Measurements from ENCODE around the gene NEDD4L. TPM values are rescaled to one million over a fixed set of nuclear protein-coding genes. Genes with fewer than 3 reads are reported as not detected.

The NEDD4L gene
- total and polyA plus RNA-seq, 7 donors: 52.0 to 104 (median 57.4) TPM

DNA sequence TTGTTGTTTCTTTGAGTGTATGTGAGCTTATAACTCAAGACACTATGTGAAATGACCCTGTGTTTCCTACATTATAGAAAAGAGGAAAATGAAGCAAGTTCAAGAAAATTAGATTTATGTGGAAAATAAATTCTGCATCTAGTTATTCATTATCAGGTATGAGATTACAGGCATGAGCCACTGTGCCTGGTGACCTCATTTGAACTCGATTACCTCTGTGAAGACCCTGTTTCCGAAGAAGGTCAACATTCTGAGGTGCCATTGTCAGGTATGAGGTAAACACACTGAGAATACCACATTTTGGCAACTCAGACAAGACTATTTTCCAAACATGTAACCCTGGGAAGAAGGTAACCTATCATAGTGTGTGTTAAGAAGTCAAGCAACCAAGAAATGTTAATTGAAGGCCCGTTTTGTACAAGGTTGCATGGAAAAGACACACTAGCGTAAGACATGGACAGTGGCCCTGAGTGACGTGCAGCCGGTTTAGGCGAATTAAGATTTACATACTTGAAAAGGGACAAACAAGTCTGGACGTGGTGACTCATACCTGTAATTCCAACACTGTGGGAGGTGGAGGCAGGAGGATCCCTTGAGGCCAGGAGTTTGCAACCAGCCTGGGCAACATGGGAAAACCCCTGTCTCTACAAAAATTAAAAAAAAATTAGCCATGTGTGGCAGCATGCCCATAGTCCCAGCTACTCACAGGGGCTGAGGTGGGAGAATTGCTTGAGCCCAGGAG is 186.6 kb downstream of the NEDD4L start:
- DNase-seq: no peak
- TF ChIP-seq POLR2AphosphoS5 (IDR thresholded peaks at IDR 0.05): no peak
- no peak for TF ChIP-seq POLR2A (IDR thresholded peaks at IDR 0.05)
- no peak for TF ChIP-seq EP300 (IDR thresholded peaks at IDR 0.05)
- TF ChIP-seq, protein P1, sequence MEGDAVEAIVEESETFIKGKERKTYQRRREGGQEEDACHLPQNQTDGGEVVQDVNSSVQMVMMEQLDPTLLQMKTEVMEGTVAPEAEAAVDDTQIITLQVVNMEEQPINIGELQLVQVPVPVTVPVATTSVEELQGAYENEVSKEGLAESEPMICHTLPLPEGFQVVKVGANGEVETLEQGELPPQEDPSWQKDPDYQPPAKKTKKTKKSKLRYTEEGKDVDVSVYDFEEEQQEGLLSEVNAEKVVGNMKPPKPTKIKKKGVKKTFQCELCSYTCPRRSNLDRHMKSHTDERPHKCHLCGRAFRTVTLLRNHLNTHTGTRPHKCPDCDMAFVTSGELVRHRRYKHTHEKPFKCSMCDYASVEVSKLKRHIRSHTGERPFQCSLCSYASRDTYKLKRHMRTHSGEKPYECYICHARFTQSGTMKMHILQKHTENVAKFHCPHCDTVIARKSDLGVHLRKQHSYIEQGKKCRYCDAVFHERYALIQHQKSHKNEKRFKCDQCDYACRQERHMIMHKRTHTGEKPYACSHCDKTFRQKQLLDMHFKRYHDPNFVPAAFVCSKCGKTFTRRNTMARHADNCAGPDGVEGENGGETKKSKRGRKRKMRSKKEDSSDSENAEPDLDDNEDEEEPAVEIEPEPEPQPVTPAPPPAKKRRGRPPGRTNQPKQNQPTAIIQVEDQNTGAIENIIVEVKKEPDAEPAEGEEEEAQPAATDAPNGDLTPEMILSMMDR (IDR thresholded peaks at IDR 0.05): no peak

DNA sequence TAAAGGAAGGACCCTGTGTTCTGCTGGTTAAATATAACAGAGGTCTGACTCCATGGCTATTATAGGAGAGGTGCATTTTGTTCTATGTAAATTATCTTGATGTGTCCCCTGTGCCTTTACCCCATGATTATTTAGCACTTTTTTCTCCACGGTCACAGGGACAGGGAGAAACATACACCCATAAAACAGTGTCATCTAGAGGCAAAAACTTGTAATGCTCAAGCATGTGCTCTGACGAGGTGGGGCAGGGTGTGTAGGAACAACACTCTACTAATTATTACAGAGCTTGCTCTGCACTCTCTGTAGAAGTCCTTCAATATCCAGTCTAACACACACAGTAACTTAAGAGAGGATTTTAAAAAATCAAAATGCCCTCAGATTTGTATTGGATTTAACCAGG is 187.9 kb downstream of the NEDD4L start:
- intact Hi-C loops (cut with DNase I): no loop called here
- Histone ChIP-seq H3K27me3 (no peaks in the 10 kb centered on the region), H3K36me3 (no peaks in the 10 kb centered on the region), H3K9me3 (no peaks in the 10 kb centered on the region), H3K27ac (peak overlapping the region; percentile 14 to 62 (median 59)), H3K4me3 (no peak overlapping the region), H3K4me1 (peaks cover 0 to 39% (median 23%) of the 10 kb centered on the region in 4 donors)
- DNase-seq: no peak
- no peak for TF ChIP-seq POLR2A (IDR thresholded peaks at IDR 0.05)
- TF ChIP-seq, protein P1 (IDR thresholded peaks at IDR 0.05): peak in 2 of 4 experiments; percentile 28 to 29
- no peak for TF ChIP-seq EP300 (IDR thresholded peaks at IDR 0.05)
- TF ChIP-seq POLR2AphosphoS5 (IDR thresholded peaks at IDR 0.05): no peak
- 14 to 60% methylated on average over 2 of the region's 2 CpGs for WGBS, 2 donors

More for the DNA sequence above, 186.6 kb downstream of the NEDD4L start:
- Histone ChIP-seq H3K27ac (peak overlapping the region in 2 of 4 donors; percentile 24 to 62), H3K4me1 (peaks cover 0 to 40% (median 26%) of the 10 kb centered on the region in 4 donors), H3K36me3 (no peaks in the 10 kb centered on the region), H3K4me3 (no peak overlapping the region), H3K27me3 (no peaks in the 10 kb centered on the region), H3K9me3 (no peaks in the 10 kb centered on the region)
- 38 to 76% methylated on average over 8 of the region's 8 CpGs for whole genome bisulfite sequencing, 2 donors
- intact Hi-C loops (cut with DNase I): no loop called here

DNA sequence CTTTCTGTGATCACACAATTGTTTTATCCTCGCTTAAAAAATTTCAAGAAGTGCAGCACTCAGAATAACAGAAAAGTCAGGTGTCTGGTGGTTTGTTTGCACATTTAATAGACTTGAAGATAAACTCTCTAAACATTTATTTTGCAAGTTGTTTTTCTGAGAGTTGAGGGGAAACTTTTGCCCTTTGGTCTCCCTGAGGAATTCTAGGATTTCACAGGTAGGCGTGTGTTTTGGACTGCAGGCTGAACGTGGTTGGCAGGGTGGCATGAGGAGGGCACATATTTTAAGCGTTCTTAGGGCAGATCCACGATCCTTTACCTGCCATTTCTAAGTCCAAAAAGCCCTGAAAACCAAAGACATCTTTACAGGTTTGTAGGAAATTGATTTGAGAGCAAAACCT is 188.6 kb downstream of the NEDD4L start:
- Histone ChIP-seq H3K27me3 (no peaks in the 10 kb centered on the region), H3K27ac (peak overlapping the region in 3 of 4 donors; percentile 59 to 62 (median 59)), H3K36me3 (no peaks in the 10 kb centered on the region), H3K4me1 (peaks cover 0 to 39% (median 23%) of the 10 kb centered on the region in 4 donors), H3K9me3 (no peaks in the 10 kb centered on the region), H3K4me3 (no peak overlapping the region)
- intact Hi-C loops (cut with DNase I): no loop called here
- DNase-seq: no peak
- WGBS, 2 donors: 21 to 71% methylated on average over 5 of the region's 5 CpGs
- TF ChIP-seq EP300 (IDR thresholded peaks at IDR 0.05) (no peak), POLR2AphosphoS5 (IDR thresholded peaks at IDR 0.05) (no peak), POLR2A (IDR thresholded peaks at IDR 0.05) (no peak)
- TF ChIP-seq, protein P1 (IDR thresholded peaks at IDR 0.05): no peak

DNA sequence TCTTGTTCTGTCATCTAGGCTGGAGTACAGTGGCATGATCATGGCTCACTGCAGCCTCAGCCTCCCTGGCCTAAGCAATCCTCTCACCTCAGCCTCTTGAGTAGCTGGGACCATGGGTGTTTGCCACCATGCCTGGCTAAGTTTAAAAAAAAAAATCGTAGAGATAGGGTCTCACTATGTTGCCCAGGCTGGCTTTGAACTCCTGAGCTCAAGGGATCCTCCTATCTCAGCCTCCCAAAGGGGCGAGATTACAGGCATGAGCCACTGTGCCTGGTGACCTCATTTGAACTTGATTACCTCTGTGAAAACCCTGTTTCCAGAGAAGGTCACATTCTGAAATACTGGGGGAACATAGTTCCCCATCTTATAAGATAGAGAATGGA is 190.3 kb downstream of the NEDD4L start:
- Histone ChIP-seq H3K4me1 (peaks cover 0 to 34% (median 23%) of the 10 kb centered on the region in 4 donors), H3K4me3 (no peak overlapping the region), H3K27ac (peak overlapping the region in 3 of 4 donors; percentile 59 to 62 (median 59)), H3K36me3 (no peaks in the 10 kb centered on the region), H3K27me3 (no peaks in the 10 kb centered on the region), H3K9me3 (no peaks in the 10 kb centered on the region)
- no peak for TF ChIP-seq EP300 (IDR thresholded peaks at IDR 0.05)
- intact Hi-C loops (cut with DNase I): no loop called here
- DNase-seq: no peak
- WGBS, 2 donors: 71 to 92% methylated on average over 2 of the region's 2 CpGs

DNA sequence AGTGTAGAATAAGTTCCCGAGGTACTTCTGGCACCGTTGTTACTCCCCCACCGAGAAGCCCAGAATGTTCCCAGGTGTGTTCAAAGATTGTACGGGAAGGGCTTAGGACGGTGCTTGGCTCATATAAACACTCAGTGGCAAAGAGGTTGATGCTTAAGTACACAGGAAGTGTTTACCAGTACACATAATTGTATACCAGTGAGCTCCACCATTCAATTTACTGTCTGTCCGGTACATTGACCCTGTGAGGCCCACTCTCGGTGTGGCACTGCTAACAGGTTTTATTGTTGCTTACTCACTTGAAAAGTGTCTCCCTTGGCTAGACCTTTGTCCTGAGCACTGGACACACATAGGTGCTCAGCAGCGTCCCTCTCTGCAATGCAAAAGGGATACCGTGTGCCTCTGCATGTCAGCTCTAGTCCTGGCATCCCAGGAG is 191.0 kb downstream of the NEDD4L start:
- Histone ChIP-seq H3K36me3 (no peaks in the 10 kb centered on the region), H3K9me3 (no peaks in the 10 kb centered on the region), H3K27me3 (no peaks in the 10 kb centered on the region), H3K27ac (peak overlapping the region in 3 of 4 donors; percentile 59 to 62 (median 59)), H3K4me1 (peaks cover 0 to 34% (median 23%) of the 10 kb centered on the region in 4 donors), H3K4me3 (no peak overlapping the region)
- intact Hi-C loops (cut with DNase I): no loop called here
- DNase-seq: no peak
- TF ChIP-seq POLR2AphosphoS5 (IDR thresholded peaks at IDR 0.05) (no peak), EP300 (IDR thresholded peaks at IDR 0.05) (no peak), POLR2A (IDR thresholded peaks at IDR 0.05) (no peak)
- TF ChIP-seq, protein P1 (IDR thresholded peaks at IDR 0.05): no peak
- WGBS, 2 donors: 14 to 57% methylated on average over 9 of the region's 9 CpGs

All from sigmoid colon (tissue), 7 donors.